Mesendoderm (in vitro differentiated cells): Measurements from ENCODE around the gene CAPN5.

Source experiments
- DNase-seq: peaks from one replicate; pipeline ENCODE4 v3.0.0; 2013
- H2AK5ac ChIP-seq: 2 replicates; pipeline ENCODE4 v1.6.1; 2013; ENCODE audit warnings: low read length, inconsistent platforms
- H2BK120ac ChIP-seq: 2 replicates; pipeline ENCODE4 v1.6.1; 2013; ENCODE audit warnings: low read depth, mild to moderate bottlenecking, low read length, moderate library complexity, mixed read lengths
- H2BK15ac ChIP-seq: replicated peaks from 2 replicates; pipeline ENCODE4 v1.6.1; 2013; ENCODE audit warnings: low read depth, mild to moderate bottlenecking, moderate library complexity
- H2BK5ac ChIP-seq: 2 replicates; pipeline ENCODE4 v1.6.1; 2013; ENCODE audit warnings: low read length, inconsistent platforms
- H3K18ac ChIP-seq: 2 replicates; pipeline ENCODE4 v1.6.1; 2013; ENCODE audit warnings: mild to moderate bottlenecking, low read length, mixed read lengths
- H3K23ac ChIP-seq: one replicate; pipeline ENCODE4 v1.6.1; 2013; ENCODE audit warnings: low read length
- H3K27ac ChIP-seq: 2 replicates; pipeline ENCODE4 v1.5.1; 2013; ENCODE audit warnings: low read depth, mild to moderate bottlenecking, inconsistent platforms, low read length, moderate library complexity
- H3K27me3 ChIP-seq: 2 replicates; pipeline ENCODE4 v1.6.1; 2013; ENCODE audit warnings: low read length, control low read depth, mild to moderate bottlenecking, inconsistent platforms; ENCODE audit not compliant: insufficient read depth, poor library complexity
- H3K36me3 ChIP-seq: 2 replicates; pipeline ENCODE4 v1.6.1; 2013; ENCODE audit warnings: low read length, inconsistent platforms; ENCODE audit not compliant: control insufficient read depth, insufficient read depth
- H3K4ac ChIP-seq: one replicate; pipeline ENCODE4 v1.6.1; 2013; ENCODE audit warnings: low read depth, mild to moderate bottlenecking, low read length, moderate library complexity
- H3K4me1 ChIP-seq: 2 replicates; pipeline ENCODE4 v1.6.1; 2013; ENCODE audit warnings: low read depth, low read length, inconsistent platforms; ENCODE audit not compliant: control insufficient read depth
- H3K4me2 ChIP-seq: 2 replicates; pipeline ENCODE4 v1.6.1; 2013; ENCODE audit warnings: low read length
- H3K4me3 ChIP-seq: 2 replicates; pipeline ENCODE4 v1.5.1; 2013; ENCODE audit warnings: mild to moderate bottlenecking, low read length
- H3K56ac ChIP-seq: one replicate; pipeline ENCODE4 v1.6.1; 2013; ENCODE audit warnings: low read length
- H3K79me1 ChIP-seq: 2 replicates; pipeline ENCODE4 v1.6.1; 2013; ENCODE audit warnings: low read length, inconsistent platforms
- H3K79me2 ChIP-seq: 2 replicates; pipeline ENCODE4 v1.6.1; 2013; ENCODE audit warnings: mild to moderate bottlenecking, low read length; ENCODE audit not compliant: control insufficient read depth, insufficient read depth
- H3K9ac ChIP-seq: 2 replicates; pipeline ENCODE4 v1.6.1; 2013; ENCODE audit warnings: low read length, inconsistent platforms
- H4K5ac ChIP-seq: one replicate; pipeline ENCODE4 v1.6.1; 2013; ENCODE audit warnings: low read length
- H4K8ac ChIP-seq: one replicate; pipeline ENCODE4 v1.6.1; 2013; ENCODE audit warnings: low read depth, mild to moderate bottlenecking, control low read depth, low read length, moderate library complexity
- WGBS: extraction: QIAGEN DNeasy Blood & Tissue Kit; methylation state at CpG from one replicate; pipeline ENCODE4 v1.1.7; 2013; ENCODE audit warnings: low lambda C conversion rate, missing lambda C conversion rate; ENCODE audit not compliant: insufficient coverage; ENCODE audit errors: extremely low coverage; 5-methylcytosine and 5-hydroxymethylcytosine counted together

The CAPN5 gene

GRCh38 chr11:77103319-77103718, 36.5 kb downstream of the CAPN5 start:
- Histone ChIP-seq H2BK120ac (no peak overlapping the region), H3K23ac (no peak overlapping the region), H3K4me2 (no peak overlapping the region), H4K5ac (no peak overlapping the region), H2BK5ac (no peak overlapping the region), H3K36me3 (no peaks in the 10 kb centered on the region), H3K27me3 (no peaks in the 10 kb centered on the region), H3K9ac (no peak overlapping the region), H2BK15ac (no peak overlapping the region), H4K8ac (no peak overlapping the region), H3K79me1 (no peaks in the 10 kb centered on the region), H3K27ac (no peak overlapping the region), H3K4me1 (no peaks in the 10 kb centered on the region), H3K56ac (no peak overlapping the region), H3K79me2 (no peaks in the 10 kb centered on the region), H3K4ac (no peak overlapping the region), H2AK5ac (no peak overlapping the region), H3K4me3 (no peak overlapping the region), H3K18ac (no peak overlapping the region)
- DNase-seq = no peak
- WGBS = no CpG with 5 or more reads among the region's 2 CpGs

GRCh38 chr11:77104727-77105126, 38.0 kb downstream of the CAPN5 start:
- Histone ChIP-seq H4K8ac (no peak overlapping the region), H3K4me3 (no peak overlapping the region), H3K27ac (no peak overlapping the region), H3K18ac (no peak overlapping the region), H2BK5ac (no peak overlapping the region), H3K9ac (no peak overlapping the region), H3K27me3 (no peaks in the 10 kb centered on the region), H3K4me2 (no peak overlapping the region), H3K23ac (no peak overlapping the region), H3K4me1 (no peaks in the 10 kb centered on the region), H3K79me1 (no peaks in the 10 kb centered on the region), H2BK120ac (no peak overlapping the region), H3K56ac (no peak overlapping the region), H4K5ac (no peak overlapping the region), H2AK5ac (no peak overlapping the region), H3K36me3 (no peaks in the 10 kb centered on the region), H2BK15ac (no peak overlapping the region), H3K79me2 (no peaks in the 10 kb centered on the region), H3K4ac (no peak overlapping the region)
- WGBS = no CpG with 5 or more reads among the region's 8 CpGs
- no peak for DNase-seq

- Histone ChIP-seq H3K79me2 (no peaks in the 10 kb centered on the region), H2BK15ac (no peak overlapping the region), H3K27me3 (no peaks in the 10 kb centered on the region), H2AK5ac (no peak overlapping the region), H4K5ac (no peak overlapping the region), H3K36me3 (no peaks in the 10 kb centered on the region), H3K56ac (no peak overlapping the region), H3K4me3 (no peak overlapping the region), H2BK5ac (no peak overlapping the region), H2BK120ac (no peak overlapping the region), H3K4ac (no peak overlapping the region), H3K4me1 (no peaks in the 10 kb centered on the region), H4K8ac (no peak overlapping the region), H3K9ac (no peak overlapping the region), H3K23ac (no peak overlapping the region), H3K18ac (no peak overlapping the region), H3K27ac (no peak overlapping the region), H3K4me2 (no peak overlapping the region), H3K79me1 (no peaks in the 10 kb centered on the region)
- DNase-seq = no peak
- no CpG with 5 or more reads among the region's 7 CpGs for WGBS
Observed at GRCh38 chr11:77106321-77106720, 39.5 kb downstream of the CAPN5 start.

GRCh38 chr11:77106759-77107158, 40.0 kb downstream of the CAPN5 start:
- H3K4ac ChIP-seq = no peak overlapping the region
- no peak overlapping the region for H3K27ac ChIP-seq
- H3K36me3 ChIP-seq = no peaks in the 10 kb centered on the region
- no peak overlapping the region for H3K4me3 ChIP-seq
- H2BK5ac ChIP-seq = no peak overlapping the region
- H3K4me1 ChIP-seq = no peaks in the 10 kb centered on the region
- H3K18ac ChIP-seq = no peak overlapping the region
- H4K8ac ChIP-seq = no peak overlapping the region
- no peaks in the 10 kb centered on the region for H3K79me2 ChIP-seq
- H3K27me3 ChIP-seq = no peaks in the 10 kb centered on the region
- H3K9ac ChIP-seq = no peak overlapping the region
- DNase-seq = no peak
- H2BK15ac ChIP-seq = no peak overlapping the region
- WGBS = no CpG with 5 or more reads among the region's 13 CpGs
- H4K5ac ChIP-seq = no peak overlapping the region
- H2AK5ac ChIP-seq = no peak overlapping the region
- no peak overlapping the region for H3K4me2 ChIP-seq
- H3K23ac ChIP-seq = no peak overlapping the region
- no peak overlapping the region for H2BK120ac ChIP-seq
- no peak overlapping the region for H3K56ac ChIP-seq
- no peaks in the 10 kb centered on the region for H3K79me1 ChIP-seq

GRCh38 chr11:77107950-77108349, 41.2 kb downstream of the CAPN5 start:
- no peak overlapping the region for H3K9ac ChIP-seq
- no peak overlapping the region for H2BK5ac ChIP-seq
- DNase-seq = no peak
- H3K56ac ChIP-seq = no peak overlapping the region
- H3K79me2 ChIP-seq = no peaks in the 10 kb centered on the region
- no peak overlapping the region for H3K4me2 ChIP-seq
- H3K27me3 ChIP-seq = no peaks in the 10 kb centered on the region
- H3K4ac ChIP-seq = no peak overlapping the region
- H2AK5ac ChIP-seq = no peak overlapping the region
- no peak overlapping the region for H3K18ac ChIP-seq
- no peak overlapping the region for H2BK120ac ChIP-seq
- H2BK15ac ChIP-seq = no peak overlapping the region
- H3K23ac ChIP-seq = no peak overlapping the region
- H4K5ac ChIP-seq = no peak overlapping the region
- no peaks in the 10 kb centered on the region for H3K79me1 ChIP-seq
- no peaks in the 10 kb centered on the region for H3K36me3 ChIP-seq
- H4K8ac ChIP-seq = no peak overlapping the region
- WGBS = no CpG with 5 or more reads among the region's 3 CpGs
- no peak overlapping the region for H3K4me3 ChIP-seq
- no peak overlapping the region for H3K27ac ChIP-seq
- no peaks in the 10 kb centered on the region for H3K4me1 ChIP-seq

GRCh38 chr11:77108436-77108835, 41.7 kb downstream of the CAPN5 start:
- Histone ChIP-seq H3K79me2 (no peaks in the 10 kb centered on the region), H3K18ac (no peak overlapping the region), H2BK5ac (no peak overlapping the region), H4K8ac (no peak overlapping the region), H3K23ac (no peak overlapping the region), H3K56ac (no peak overlapping the region), H2AK5ac (no peak overlapping the region), H4K5ac (no peak overlapping the region), H3K36me3 (no peaks in the 10 kb centered on the region), H2BK120ac (no peak overlapping the region), H3K27me3 (no peaks in the 10 kb centered on the region), H3K9ac (no peak overlapping the region), H3K27ac (no peak overlapping the region), H3K4ac (no peak overlapping the region), H3K4me3 (no peak overlapping the region), H2BK15ac (no peak overlapping the region), H3K4me2 (no peak overlapping the region), H3K4me1 (no peaks in the 10 kb centered on the region), H3K79me1 (no peaks in the 10 kb centered on the region)
- DNase-seq = no peak
- WGBS = no CpG with 5 or more reads among the region's 9 CpGs
